LoVo (cell line): ENCODE results near the gene SMCP.

ENCODE experiments used
- DNase-seq: peaks from one replicate; pipeline ENCODE4 v3.0.0-alpha.2; 2016; ENCODE audit warnings: low spot score

The SMCP gene

GRCh38 chr1:152878042-152878441, at the start of gene SMCP:
Gene SMCP, plus strand, starts transcription at chr1:152878322. Its CDS starts 6,101 bp downstream, at chr1:152884423.
- no peak for DNase-seq

- no peak for DNase-seq
Observed at GRCh38 chr1:152836870-152837269, 41.3 kb upstream of the SMCP start.

GRCh38 chr1:152842556-152842955, 35.6 kb upstream of the SMCP start, which contains the start of gene LCE6A:
Gene LCE6A, plus strand, starts transcription at chr1:152842856. Its CDS starts 665 bp downstream, at chr1:152843521.
- no peak for DNase-seq

- peak; percentile 34 for DNase-seq
Observed at GRCh38 chr1:152855661-152856060, 22.5 kb upstream of the SMCP start.

GRCh38 chr1:152858062-152858461, 20.1 kb upstream of the SMCP start:
- DNase-seq, result no peak

GRCh38 chr1:152859696-152860095, 18.4 kb upstream of the SMCP start, which contains the start of gene LCE7A:
Gene LCE7A, plus strand, starts transcription at chr1:152859996. Its CDS starts 702 bp downstream, at chr1:152860698.
- no peak for DNase-seq

- DNase-seq, result no peak
Observed at GRCh38 chr1:152860129-152860528, 18.0 kb upstream of the SMCP start.

- DNase-seq, result no peak
Observed at GRCh38 chr1:152861374-152861773, 16.7 kb upstream of the SMCP start.

- no peak for DNase-seq
Observed at GRCh38 chr1:152864443-152864842, 13.7 kb upstream of the SMCP start.

GRCh38 chr1:152866321-152866720, 11.8 kb upstream of the SMCP start:
- no peak for DNase-seq

GRCh38 chr1:152869808-152870419, 8.2 kb upstream of the SMCP start:
- peak; percentile 77 for DNase-seq

- DNase-seq, result peak; percentile 39
Observed at GRCh38 chr1:152870831-152871730, 7.0 kb upstream of the SMCP start.

GRCh38 chr1:152871731-152872126, 6.4 kb upstream of the SMCP start:
- no peak for DNase-seq

- DNase-seq, result no peak
Observed at GRCh38 chr1:152873495-152873894, 4.6 kb upstream of the SMCP start.

GRCh38 chr1:152876827-152877226, 1.3 kb upstream of the SMCP start:
- no peak for DNase-seq

GRCh38 chr1:152879559-152880198, 1.6 kb downstream of the SMCP start:
- no peak for DNase-seq

- no peak for DNase-seq
Observed at GRCh38 chr1:152880316-152880715, 2.2 kb downstream of the SMCP start.

- no peak for DNase-seq
Observed at GRCh38 chr1:152880907-152881306, 2.8 kb downstream of the SMCP start.

- no peak for DNase-seq
Observed at GRCh38 chr1:152884085-152884484, 6.0 kb downstream of the SMCP start.

GRCh38 chr1:152884506-152884905, 6.4 kb downstream of the SMCP start:
- DNase-seq, result no peak

- DNase-seq, result no peak
Observed at GRCh38 chr1:152884966-152885624, 7.0 kb downstream of the SMCP start.

- DNase-seq, result no peak
Observed at GRCh38 chr1:152886085-152886484, 8.0 kb downstream of the SMCP start.
